ENCODE results near the gene KIF26B. TPM values are rescaled to one million over a fixed set of nuclear protein-coding genes. Genes with fewer than 3 reads are reported as not detected.
A peak's percentile ranks its signal among the peaks of the same experiment; 100 is the strongest.

The KIF26B gene
- polyA plus RNA-seq, 1 of the 3 experiments (the other 2 are of a cell fraction): 2.6 TPM

DNA sequence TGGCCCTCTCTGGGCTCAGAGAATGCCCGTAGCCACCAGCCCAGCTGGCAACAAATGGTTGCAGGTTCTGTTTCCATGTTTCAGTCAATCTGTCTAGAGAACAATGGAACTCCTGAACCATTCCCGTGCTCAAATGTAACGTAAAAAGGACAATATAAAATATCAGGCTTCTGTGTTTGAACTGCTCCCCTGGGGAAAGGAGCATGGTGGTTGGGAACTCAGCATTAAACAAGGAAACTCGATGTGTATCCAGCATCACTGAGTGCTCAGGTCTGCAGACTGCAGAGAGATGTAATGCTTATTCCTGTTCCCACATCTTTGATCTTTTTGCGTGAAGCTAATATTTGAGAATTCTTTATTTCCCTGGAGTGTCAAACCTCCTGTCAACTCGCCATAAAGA is 326.5 kb downstream of the KIF26B start:
- POLR2A ChIA-PET: no interaction called here
- H3K79me2 ChIP-seq (ENCODE audit: insufficient read depth): no peaks in the 10 kb centered on the region

More for the DNA sequence above, 326.5 kb downstream of the KIF26B start:
- H3K4me1 ChIP-seq (ENCODE audit: control insufficient read depth in 1 of 2, insufficient read depth in 2 of 2, low read depth in 1 of 2, low read length in 1 of 2): peaks cover 0 to 28% of the 10 kb centered on the region in 2 experiments; a peak in 1 of 4 replicates
- TF ChIP-seq CTCF (IDR thresholded peaks at IDR 0.05) (no peak), ZBTB33 (IDR thresholded peaks at IDR 0.05; ENCODE audit: borderline replicate concordance, low read depth) (no peak), NRF1 (IDR thresholded peaks at IDR 0.05; ENCODE audit: low read depth, low read length) (no peak), JUND (IDR thresholded peaks at IDR 0.05) (no peak), RCOR1 (IDR thresholded peaks at IDR 0.05; ENCODE audit: low read length) (no peak), REST (IDR thresholded peaks at IDR 0.05; ENCODE audit: low read depth, low read length) (no peak), MXI1 (IDR thresholded peaks at IDR 0.05; ENCODE audit: low read depth, low read length) (no peak), POLR2AphosphoS5 (IDR thresholded peaks at IDR 0.05; ENCODE audit: low read depth, low read length) (no peak)
- H3F3A ChIP-seq (replicated peaks; ENCODE audit: insufficient read depth): no peaks in the 10 kb centered on the region
- CTCF ChIA-PET: no interaction called here
- no peak overlapping the region for H3K9ac ChIP-seq
- H3K4me2 ChIP-seq: no peak overlapping the region
- H3K27me3 ChIP-seq (ENCODE audit: insufficient read depth): no peaks in the 10 kb centered on the region
- no peak overlapping the region for H3K4me3 ChIP-seq (ENCODE audit: low read depth in 2 of 2, low read length in 1 of 2)
- 78% methylated on average over 6 of the region's 6 CpGs for WGBS (ENCODE audit: low lambda C conversion rate)
- H3K36me3 ChIP-seq (replicated peaks in 1 of 2; ENCODE audit: control insufficient read depth in 1 of 2, insufficient read depth in 2 of 2, low read length in 1 of 2): peaks cover 0 to 10% of the 10 kb centered on the region in 2 experiments
- H2AFZ ChIP-seq (ENCODE audit: low read depth): no peak overlapping the region
- DNase-seq: no peak
- no peaks in the 10 kb centered on the region for H3K9me3 ChIP-seq
- no peaks in the 10 kb centered on the region for H3K9me2 ChIP-seq
- H3K27ac ChIP-seq (ENCODE audit: low read depth in 2 of 2, low read length in 1 of 2): peak overlapping the region in 1 of 2 experiments; percentile 13; a peak in 1 of 4 replicates
- H4K20me1 ChIP-seq (ENCODE audit: insufficient read depth): no peaks in the 10 kb centered on the region

Measured in SK-N-SH (cell line).